HUDEP-2 (cell line): Measurements from ENCODE around the gene CMPK1.

Experiments used
- DNase-seq, 76 experiments: peaks; one replicate each; lab custom pipeline; 2025; ENCODE audit not compliant: unreplicated experiment in 76 of 76; lab: John Stamatoyannopoulos, UW

Gene CMPK1

GRCh38 chr1:47393141-47393540 lies 59.6 kb downstream of the CMPK1 start:
- DNase-seq = no peak

DNA sequence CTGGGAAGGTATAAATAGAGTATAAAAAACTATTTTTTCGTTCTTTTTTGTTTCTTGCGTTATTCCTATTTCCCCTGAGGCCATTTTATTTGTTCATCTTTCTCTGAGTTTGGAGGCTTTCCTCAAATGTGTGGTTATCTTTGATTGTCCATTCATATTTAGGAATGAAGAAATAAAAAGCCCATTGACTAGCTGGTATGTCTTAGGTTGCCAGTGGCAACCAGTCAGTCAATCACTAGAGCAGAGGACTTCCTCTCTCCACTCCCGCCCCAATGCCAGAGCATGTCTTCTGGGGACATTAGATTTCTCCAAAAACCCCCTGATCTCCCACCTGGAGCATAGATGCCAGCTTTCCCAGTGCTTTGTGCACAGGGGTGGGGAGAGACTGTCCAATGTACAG lies 61.8 kb downstream of the CMPK1 start:
- DNase-seq = no peak

- DNase-seq = no peak
Observed at GRCh38 chr1:47396671-47397196, 63.1 kb downstream of the CMPK1 start.

DNA sequence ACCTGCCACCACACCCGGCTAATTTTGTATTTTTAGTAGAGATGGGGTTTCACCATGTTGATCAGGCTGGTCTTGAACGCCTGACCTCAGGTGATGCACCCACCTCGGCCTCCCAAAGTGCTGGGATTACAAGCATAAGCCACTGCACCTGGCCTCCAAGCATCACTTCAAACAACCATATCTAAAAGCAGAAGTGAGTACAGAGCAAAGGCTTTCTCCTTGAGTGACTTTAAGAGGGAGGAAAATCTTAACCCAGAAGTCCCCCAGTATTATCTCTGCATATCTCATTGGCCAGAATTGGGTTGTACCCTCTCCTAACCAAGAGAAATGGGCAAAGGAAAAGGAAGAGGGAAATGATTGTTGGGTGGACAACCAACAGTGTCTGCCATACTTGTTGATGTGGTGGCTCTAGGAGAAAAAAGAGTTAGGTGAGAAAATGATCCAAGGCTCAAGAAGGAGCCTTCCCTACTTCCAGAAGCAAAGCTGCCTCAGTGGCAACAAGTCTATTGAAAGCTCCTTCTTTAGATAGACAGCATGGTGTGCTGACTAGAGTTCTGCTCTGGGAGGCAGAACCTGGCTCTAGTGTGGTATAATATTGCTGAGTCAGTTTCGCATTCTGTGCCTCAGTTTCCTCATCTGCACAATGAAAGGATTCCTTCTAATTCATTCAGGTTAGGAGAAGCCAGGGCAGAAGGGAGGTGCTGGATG lies 65.7 kb downstream of the CMPK1 start:
- no peak for DNase-seq

GRCh38 chr1:47399846-47400155 lies 66.2 kb downstream of the CMPK1 start:
- DNase-seq = no peak

DNA sequence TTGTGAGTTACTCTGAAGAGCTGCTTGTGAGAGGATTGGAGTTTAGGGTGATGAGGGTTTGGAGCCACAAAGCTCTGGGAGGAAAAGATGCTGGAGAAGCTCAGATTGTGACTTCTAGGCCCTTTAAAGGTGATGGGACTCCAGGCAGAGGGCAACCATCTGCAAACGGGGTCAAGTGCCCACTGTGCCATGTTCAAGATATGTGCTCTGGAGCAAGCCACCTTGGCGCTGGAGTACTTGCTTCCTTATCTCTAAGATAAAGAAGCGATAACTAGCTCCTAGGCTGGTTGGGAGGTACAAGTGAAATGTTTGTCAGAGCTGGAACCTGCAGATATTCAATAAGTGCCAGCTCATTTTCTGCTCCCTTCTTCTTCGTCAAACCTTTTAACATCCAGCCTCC lies 68.2 kb downstream of the CMPK1 start:
- no peak for DNase-seq

DNA sequence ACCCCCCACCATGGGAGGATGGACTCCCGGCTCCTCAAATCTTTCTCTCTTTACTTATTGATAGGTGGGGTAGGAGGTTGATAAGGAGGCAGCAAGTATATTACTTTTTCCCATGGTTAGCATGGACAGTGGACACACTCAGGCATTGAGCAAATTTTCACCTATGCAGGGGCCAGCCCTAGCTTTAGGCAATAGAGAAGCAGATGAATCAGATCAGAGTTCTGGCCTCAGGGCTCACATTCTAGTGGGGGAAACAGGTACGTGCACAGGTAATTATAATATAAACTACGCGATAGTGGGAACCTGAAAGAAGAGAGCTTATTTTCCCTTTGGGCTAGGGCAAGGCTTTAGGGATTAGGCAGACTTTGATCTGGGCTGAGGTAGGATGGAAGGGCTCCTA lies 69.0 kb downstream of the CMPK1 start:
- no peak for DNase-seq

GRCh38 chr1:47403321-47403910 lies 69.8 kb downstream of the CMPK1 start:
- DNase-seq = no peak

GRCh38 chr1:47405697-47406096 lies 72.1 kb downstream of the CMPK1 start:
- DNase-seq = peak in 18 of 76 experiments; percentile 2 to 28 (median 14)

- DNase-seq = no peak
Observed at GRCh38 chr1:47406966-47407365, 73.4 kb downstream of the CMPK1 start.

DNA sequence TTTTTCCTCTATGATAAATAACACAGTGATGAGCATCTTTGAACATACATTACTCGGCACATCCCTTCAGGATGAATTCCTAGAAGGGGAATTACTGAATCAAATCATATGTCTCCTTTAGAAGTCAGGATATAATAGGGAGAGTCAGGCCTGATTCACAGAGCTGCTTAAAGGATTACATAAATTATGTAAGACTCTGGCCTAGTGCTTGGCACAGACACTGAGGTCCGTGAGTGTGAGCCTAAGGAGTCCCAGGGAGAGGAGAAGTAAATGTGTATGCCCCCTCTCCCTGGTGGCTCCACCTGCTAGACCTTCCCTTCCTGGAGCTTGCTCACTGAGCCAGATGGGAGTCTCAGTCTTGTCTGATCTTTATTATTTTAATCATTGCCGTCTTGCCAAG lies 73.9 kb downstream of the CMPK1 start:
- no peak for DNase-seq

DNA sequence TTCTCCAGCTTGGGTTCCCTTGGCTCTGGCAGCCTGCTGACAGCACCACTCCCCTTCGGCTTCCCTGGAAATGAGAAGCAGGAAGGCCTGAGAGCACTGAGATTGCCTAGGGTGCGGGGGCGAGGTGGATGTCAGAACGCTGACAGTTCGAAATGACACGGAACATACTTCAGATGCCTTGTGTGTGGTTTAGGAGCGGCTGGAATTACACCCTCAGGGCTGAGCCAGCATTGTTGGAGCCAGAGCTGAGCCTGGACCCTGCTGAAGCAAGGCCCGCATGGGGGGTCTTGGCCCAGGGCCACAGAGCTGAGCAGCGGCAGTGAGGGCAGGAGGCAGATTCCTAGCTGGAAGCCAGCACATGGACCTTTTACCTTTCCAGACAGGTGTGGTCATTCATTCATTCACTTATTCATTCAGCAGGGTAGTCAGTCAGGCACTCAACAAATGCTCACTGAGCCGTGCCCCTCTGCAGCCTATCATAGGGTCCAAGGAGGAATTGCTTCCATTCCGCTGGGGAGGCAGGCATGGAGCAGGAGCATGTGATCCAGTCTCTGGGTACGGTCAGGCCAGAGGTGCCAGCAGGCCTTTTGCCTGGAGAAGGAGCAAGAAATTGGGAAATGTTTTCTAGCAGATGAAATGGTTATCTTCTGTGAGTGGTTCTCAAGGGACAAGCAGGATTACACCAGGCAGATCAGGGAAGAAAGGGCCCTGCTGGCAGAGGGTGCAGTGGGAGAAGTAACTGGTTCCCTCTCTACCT lies 75.9 kb downstream of the CMPK1 start:
- DNase-seq = no peak

DNA sequence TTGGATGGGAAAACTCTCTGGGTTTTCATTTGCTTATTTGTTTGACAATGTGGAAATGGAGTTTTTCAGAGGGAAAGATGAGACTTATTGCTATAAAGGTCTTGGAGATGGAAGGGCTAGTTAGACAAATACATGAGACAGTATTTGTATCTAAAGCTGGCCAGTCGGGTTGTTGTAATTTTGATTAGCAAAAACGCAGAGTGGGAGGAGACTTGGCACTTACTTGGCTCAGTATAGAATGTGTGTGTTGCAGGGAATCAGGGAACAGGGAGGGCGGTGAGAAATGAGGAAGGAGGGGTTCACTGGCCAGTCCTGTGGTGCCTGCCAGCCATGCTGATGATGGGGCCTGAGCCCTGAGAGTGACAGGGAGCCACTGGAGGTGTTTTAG lies 76.5 kb downstream of the CMPK1 start:
- DNase-seq = no peak

GRCh38 chr1:47411436-47411835 lies 77.8 kb downstream of the CMPK1 start:
- DNase-seq = no peak

- DNase-seq = no peak
Observed at GRCh38 chr1:47412437-47412836, 78.8 kb downstream of the CMPK1 start.

- DNase-seq = no peak
Observed at GRCh38 chr1:47415728-47416318, 82.2 kb downstream of the CMPK1 start, which contains the start of gene FOXE3. TSS of gene FOXE3 (plus strand) at chr1:47416285. CDS start at chr1:47416316, 31 bp downstream.

DNA sequence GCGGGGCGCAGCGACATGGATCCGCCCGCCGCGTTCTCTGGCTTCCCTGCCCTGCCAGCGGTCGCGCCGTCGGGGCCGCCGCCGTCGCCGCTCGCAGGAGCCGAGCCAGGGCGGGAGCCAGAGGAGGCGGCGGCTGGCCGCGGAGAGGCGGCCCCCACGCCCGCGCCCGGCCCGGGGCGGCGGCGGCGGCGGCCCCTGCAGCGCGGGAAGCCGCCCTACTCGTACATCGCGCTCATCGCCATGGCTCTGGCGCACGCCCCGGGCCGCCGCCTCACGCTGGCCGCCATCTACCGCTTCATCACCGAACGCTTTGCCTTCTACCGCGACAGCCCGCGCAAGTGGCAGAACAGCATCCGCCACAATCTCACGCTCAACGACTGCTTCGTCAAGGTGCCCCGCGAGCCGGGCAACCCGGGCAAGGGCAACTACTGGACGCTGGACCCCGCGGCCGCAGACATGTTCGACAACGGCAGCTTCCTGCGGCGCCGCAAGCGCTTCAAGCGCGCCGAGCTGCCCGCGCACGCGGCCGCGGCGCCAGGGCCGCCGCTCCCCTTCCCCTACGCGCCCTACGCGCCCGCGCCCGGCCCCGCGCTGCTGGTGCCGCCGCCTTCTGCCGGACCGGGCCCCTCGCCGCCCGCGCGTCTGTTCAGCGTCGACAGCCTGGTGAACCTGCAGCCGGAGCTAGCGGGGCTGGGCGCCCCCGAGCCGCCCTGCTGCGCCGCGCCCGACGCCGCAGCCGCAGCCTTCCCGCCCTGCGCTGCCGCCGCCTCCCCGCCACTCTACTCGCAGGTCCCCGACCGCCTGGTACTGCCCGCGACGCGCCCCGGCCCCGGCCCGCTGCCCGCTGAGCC lies 83.0 kb downstream of the CMPK1 start:
- DNase-seq = no peak

DNA sequence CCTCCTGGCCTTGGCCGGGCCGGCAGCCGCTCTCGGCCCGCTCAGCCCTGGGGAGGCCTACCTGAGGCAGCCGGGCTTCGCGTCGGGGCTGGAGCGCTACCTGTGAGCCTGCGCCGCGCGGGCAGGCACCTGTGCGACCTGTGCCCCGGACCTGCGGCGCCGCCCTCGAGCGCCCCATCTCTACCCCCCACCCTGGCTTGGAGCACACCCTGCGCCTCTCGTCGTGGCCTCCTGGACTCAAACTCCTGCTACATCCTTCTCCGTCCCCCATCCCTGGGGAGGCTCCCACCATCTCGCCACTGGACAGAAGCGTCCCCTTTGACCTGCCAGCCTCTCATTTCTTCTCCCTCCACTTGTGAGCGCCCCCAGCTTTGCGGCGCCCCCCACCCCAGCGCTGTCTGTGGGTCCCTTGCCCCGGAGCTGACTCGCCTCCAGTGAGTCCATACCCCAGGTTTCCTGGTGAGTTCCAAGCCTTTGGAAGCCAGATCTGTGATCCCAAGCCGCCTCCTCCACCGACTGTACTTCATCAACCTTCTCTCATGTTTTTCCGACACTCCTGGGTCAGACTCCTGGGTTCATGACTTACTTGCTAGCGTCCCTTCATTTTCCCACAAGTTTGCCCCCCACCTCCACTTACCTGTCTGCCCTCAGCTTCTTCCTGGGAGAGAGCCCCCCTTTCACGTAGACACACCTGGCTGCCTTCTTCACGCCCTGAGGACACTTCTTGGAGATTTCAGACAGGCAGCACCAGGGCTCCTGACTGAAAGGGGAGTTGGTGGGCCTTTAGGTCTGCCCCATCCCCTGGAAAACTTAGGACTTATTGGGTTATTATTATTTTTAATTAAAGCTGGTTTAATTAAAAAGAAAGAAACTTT lies 83.8 kb downstream of the CMPK1 start:
- DNase-seq = no peak

DNA sequence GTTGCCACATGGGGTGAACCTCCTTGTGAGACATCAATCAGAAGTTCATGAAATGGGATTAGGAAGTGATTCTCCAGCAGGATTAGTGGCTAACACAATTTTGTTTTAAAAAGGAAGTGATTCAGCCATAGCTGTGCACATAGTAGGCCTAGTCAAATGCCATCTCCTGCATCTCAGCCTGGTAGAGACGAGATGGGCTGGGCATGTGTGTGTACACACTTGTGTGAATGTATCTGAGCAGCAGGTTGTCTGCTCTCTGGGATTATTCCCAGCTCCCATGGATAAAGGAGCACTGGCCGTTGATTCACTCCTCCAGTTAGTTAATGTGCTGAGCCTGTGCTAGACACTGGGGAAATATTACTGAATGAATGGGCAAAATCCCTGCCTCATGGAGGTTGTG lies 84.5 kb downstream of the CMPK1 start:
- no peak for DNase-seq
